ENCODE measurements around the gene FAF1.

The FAF1 gene

DNA sequence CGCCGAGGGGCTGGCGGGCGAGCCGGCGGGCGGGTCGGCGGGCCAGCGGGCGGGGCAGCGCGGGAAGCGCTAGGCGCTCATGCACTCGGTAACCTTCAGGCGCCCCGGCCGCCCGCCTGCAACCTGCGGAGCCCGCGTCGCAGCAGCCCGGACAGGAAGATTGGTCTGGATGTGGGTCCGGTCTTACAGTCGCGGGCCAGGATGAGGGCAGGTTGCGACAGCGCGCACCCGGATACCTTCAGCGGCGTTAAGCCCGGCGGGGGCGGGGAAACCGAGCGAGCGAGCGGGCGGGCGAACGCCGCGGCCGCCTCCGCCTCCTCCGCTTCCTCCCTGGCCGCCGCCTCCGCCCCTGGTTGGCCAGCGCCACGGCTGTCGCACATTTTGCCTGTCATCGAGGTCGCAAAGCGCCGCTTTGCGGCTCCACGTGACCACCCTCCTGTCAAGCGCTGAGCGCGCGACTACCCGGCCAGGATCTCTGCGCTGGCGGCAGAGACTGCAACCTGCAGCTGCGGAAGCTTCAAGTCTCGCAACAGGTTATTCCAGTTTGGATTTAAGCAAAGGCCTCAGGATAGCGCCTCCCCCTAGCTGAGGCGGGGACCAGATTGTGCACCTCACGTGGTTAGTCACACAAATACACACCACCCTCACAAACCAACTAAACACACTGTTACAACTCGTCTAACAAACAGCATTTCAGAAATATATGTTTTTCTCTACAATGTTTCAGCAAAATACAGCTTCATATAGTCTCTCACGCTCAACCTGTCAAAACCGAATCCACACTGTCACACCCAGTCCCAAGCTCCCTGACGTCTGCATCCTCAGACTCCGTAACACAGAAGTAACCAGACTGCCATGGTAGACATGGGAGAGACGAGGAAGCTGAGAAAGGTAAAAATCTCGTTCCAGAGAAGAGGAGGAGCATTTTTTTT lies at the start of gene FAF1 (continued):
- TF ChIP-seq, protein P1, sequence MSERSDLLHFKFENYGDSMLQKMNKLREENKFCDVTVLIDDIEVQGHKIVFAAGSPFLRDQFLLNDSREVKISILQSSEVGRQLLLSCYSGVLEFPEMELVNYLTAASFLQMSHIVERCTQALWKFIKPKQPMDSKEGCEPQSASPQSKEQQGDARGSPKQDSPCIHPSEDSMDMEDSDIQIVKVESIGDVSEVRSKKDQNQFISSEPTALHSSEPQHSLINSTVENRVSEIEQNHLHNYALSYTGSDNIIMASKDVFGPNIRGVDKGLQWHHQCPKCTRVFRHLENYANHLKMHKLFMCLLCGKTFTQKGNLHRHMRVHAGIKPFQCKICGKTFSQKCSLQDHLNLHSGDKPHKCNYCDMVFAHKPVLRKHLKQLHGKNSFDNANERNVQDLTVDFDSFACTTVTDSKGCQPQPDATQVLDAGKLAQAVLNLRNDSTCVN (tag by site-specific recombination; optimal IDR thresholded peaks at IDR 0.05): peak; percentile 94
- TF ChIP-seq YY2 (tag by site-specific recombination; IDR thresholded peaks at IDR 0.05): peak; percentile 55
- peak; percentile 99 for TF ChIP-seq SCRT1 (tag by site-specific recombination; IDR thresholded peaks at IDR 0.05; ENCODE audit: borderline replicate concordance)
- TF ChIP-seq ZIC2 (tag by site-specific recombination; IDR thresholded peaks at IDR 0.05): 0 out of 2 replicates have a peak, but pooled peaks have one; percentile 34
- TF ChIP-seq, protein P2, sequence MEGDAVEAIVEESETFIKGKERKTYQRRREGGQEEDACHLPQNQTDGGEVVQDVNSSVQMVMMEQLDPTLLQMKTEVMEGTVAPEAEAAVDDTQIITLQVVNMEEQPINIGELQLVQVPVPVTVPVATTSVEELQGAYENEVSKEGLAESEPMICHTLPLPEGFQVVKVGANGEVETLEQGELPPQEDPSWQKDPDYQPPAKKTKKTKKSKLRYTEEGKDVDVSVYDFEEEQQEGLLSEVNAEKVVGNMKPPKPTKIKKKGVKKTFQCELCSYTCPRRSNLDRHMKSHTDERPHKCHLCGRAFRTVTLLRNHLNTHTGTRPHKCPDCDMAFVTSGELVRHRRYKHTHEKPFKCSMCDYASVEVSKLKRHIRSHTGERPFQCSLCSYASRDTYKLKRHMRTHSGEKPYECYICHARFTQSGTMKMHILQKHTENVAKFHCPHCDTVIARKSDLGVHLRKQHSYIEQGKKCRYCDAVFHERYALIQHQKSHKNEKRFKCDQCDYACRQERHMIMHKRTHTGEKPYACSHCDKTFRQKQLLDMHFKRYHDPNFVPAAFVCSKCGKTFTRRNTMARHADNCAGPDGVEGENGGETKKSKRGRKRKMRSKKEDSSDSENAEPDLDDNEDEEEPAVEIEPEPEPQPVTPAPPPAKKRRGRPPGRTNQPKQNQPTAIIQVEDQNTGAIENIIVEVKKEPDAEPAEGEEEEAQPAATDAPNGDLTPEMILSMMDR (tag by site-specific recombination; IDR thresholded peaks at IDR 0.05): peak; percentile 96
- TF ChIP-seq ZNF660 (tag by site-specific recombination; IDR thresholded peaks at IDR 0.05): peak; percentile 94
- TF ChIP-seq, protein P3, sequence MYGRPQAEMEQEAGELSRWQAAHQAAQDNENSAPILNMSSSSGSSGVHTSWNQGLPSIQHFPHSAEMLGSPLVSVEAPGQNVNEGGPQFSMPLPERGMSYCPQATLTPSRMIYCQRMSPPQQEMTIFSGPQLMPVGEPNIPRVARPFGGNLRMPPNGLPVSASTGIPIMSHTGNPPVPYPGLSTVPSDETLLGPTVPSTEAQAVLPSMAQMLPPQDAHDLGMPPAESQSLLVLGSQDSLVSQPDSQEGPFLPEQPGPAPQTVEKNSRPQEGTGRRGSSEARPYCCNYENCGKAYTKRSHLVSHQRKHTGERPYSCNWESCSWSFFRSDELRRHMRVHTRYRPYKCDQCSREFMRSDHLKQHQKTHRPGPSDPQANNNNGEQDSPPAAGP (tag by site-specific recombination; IDR thresholded peaks at IDR 0.05): peak; percentile 91
- TF ChIP-seq, protein P4, sequence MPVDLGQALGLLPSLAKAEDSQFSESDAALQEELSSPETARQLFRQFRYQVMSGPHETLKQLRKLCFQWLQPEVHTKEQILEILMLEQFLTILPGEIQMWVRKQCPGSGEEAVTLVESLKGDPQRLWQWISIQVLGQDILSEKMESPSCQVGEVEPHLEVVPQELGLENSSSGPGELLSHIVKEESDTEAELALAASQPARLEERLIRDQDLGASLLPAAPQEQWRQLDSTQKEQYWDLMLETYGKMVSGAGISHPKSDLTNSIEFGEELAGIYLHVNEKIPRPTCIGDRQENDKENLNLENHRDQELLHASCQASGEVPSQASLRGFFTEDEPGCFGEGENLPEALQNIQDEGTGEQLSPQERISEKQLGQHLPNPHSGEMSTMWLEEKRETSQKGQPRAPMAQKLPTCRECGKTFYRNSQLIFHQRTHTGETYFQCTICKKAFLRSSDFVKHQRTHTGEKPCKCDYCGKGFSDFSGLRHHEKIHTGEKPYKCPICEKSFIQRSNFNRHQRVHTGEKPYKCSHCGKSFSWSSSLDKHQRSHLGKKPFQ (tag by site-specific recombination; IDR thresholded peaks at IDR 0.05): peak; percentile 90
- no peak for TF ChIP-seq ZNF426 (tag by site-specific recombination; IDR thresholded peaks at IDR 0.05)
- TF ChIP-seq, protein P5, sequence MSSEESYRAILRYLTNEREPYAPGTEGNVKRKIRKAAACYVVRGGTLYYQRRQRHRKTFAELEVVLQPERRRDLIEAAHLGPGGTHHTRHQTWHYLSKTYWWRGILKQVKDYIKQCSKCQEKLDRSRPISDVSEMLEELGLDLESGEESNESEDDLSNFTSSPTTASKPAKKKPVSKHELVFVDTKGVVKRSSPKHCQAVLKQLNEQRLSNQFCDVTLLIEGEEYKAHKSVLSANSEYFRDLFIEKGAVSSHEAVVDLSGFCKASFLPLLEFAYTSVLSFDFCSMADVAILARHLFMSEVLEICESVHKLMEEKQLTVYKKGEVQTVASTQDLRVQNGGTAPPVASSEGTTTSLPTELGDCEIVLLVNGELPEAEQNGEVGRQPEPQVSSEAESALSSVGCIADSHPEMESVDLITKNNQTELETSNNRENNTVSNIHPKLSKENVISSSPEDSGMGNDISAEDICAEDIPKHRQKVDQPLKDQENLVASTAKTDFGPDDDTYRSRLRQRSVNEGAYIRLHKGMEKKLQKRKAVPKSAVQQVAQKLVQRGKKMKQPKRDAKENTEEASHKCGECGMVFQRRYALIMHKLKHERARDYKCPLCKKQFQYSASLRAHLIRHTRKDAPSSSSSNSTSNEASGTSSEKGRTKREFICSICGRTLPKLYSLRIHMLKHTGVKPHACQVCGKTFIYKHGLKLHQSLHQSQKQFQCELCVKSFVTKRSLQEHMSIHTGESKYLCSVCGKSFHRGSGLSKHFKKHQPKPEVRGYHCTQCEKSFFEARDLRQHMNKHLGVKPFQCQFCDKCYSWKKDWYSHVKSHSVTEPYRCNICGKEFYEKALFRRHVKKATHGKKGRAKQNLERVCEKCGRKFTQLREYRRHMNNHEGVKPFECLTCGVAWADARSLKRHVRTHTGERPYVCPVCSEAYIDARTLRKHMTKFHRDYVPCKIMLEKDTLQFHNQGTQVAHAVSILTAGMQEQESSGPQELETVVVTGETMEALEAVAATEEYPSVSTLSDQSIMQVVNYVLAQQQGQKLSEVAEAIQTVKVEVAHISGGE (tag by site-specific recombination; conservative IDR thresholded peaks at IDR 0.05; ENCODE audit: low read depth): peak; percentile 83
- peak; percentile 96 for TF ChIP-seq ZBTB8A (tag by site-specific recombination; IDR thresholded peaks at IDR 0.05)
- TF ChIP-seq GLIS1 (tag by site-specific recombination; IDR thresholded peaks at IDR 0.05): peak; percentile 59
- TF ChIP-seq, protein P6, sequence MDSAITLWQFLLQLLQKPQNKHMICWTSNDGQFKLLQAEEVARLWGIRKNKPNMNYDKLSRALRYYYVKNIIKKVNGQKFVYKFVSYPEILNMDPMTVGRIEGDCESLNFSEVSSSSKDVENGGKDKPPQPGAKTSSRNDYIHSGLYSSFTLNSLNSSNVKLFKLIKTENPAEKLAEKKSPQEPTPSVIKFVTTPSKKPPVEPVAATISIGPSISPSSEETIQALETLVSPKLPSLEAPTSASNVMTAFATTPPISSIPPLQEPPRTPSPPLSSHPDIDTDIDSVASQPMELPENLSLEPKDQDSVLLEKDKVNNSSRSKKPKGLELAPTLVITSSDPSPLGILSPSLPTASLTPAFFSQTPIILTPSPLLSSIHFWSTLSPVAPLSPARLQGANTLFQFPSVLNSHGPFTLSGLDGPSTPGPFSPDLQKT (IDR thresholded peaks at IDR 0.05; ENCODE audit: borderline replicate concordance, low read depth, low read length): no peak
- TF ChIP-seq, protein P7, sequence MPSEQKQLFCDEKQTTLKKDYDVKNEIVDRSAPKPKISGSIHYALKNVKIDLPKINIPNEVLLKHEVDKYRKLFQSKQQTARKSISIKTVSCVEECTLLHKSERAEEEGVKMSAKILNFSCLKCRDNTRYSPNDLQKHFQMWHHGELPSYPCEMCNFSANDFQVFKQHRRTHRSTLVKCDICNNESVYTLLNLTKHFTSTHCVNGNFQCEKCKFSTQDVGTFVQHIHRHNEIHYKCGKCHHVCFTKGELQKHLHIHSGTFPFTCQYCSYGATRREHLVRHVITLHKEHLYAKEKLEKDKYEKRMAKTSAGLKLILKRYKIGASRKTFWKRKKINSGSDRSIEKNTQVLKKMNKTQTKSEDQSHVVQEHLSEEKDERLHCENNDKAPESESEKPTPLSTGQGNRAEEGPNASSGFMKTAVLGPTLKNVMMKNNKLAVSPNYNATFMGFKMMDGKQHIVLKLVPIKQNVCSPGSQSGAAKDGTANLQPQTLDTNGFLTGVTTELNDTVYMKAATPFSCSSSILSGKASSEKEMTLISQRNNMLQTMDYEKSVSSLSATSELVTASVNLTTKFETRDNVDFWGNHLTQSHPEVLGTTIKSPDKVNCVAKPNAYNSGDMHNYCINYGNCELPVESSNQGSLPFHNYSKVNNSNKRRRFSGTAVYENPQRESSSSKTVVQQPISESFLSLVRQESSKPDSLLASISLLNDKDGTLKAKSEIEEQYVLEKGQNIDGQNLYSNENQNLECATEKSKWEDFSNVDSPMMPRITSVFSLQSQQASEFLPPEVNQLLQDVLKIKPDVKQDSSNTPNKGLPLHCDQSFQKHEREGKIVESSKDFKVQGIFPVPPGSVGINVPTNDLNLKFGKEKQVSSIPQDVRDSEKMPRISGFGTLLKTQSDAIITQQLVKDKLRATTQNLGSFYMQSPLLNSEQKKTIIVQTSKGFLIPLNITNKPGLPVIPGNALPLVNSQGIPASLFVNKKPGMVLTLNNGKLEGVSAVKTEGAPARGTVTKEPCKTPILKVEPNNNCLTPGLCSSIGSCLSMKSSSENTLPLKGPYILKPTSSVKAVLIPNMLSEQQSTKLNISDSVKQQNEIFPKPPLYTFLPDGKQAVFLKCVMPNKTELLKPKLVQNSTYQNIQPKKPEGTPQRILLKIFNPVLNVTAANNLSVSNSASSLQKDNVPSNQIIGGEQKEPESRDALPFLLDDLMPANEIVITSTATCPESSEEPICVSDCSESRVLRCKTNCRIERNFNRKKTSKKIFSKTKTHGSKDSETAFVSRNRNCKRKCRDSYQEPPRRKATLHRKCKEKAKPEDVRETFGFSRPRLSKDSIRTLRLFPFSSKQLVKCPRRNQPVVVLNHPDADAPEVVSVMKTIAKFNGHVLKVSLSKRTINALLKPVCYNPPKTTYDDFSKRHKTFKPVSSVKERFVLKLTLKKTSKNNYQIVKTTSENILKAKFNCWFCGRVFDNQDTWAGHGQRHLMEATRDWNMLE (tag by site-specific recombination; conservative IDR thresholded peaks at IDR 0.05; ENCODE audit: low read depth): peak; percentile 60
- TF ChIP-seq ZNF596 (tag by site-specific recombination; IDR thresholded peaks at IDR 0.05): peak; percentile 47; the same call in 1 of the 2 replicates
- TF ChIP-seq ZBTB17 (tag by site-specific recombination; IDR thresholded peaks at IDR 0.05): peak; percentile 94
- no peak for TF ChIP-seq ZNF223 (tag by site-specific recombination; IDR thresholded peaks at IDR 0.05)
- TF ChIP-seq ZNF843 (tag by site-specific recombination; IDR thresholded peaks at IDR 0.05): peak; percentile 43; the same call in 1 of the 2 replicates
- peak; percentile 94 for TF ChIP-seq ZNF335 (tag by site-specific recombination; conservative IDR thresholded peaks at IDR 0.05)
- peak; percentile 72 for TF ChIP-seq ZSCAN30 (tag by site-specific recombination; IDR thresholded peaks at IDR 0.05)
- no peak for TF ChIP-seq ZFP41 (tag by site-specific recombination; IDR thresholded peaks at IDR 0.05; ENCODE audit: borderline replicate concordance)
- peak; percentile 57; the same call in 1 of the 2 replicates for TF ChIP-seq ZBTB20 (tag by site-specific recombination; IDR thresholded peaks at IDR 0.05)

Measured in HEK293 (cell line).